ENCODE measurements around the gene CTNNA2. TPM values are rescaled to one million over a fixed set of nuclear protein-coding genes. Genes with fewer than 3 reads are reported as not detected.

Gene CTNNA2
- total RNA-seq, 1 donor from 2014 or later: 2.9 TPM

DNA sequence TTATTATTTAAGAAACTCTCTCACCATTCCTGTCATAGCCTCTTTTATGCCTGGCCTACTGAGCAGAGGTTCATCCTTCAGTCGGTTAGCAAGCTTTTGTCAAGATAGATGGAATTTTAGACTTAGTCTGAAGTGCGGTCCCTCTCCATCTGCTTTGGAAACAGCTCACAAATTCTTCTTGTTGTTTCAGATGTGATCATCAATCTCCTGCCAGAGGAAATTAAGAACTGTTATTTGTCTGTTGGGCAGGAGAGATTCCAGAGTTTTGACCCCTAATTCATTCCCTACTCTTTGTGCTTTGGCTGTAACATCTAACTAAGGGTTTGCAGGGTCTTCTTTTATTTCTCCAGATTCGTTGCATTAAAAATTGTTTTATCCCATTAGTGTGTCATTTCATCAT, 735.3 kb downstream of the CTNNA2 start:
- no peak overlapping the region for H3K4me3 Mint-ChIP-seq
- H3K36me3 Mint-ChIP-seq (ENCODE audit: low read depth): no peaks in the 10 kb centered on the region
- no peak overlapping the region for H3K27ac Mint-ChIP-seq (ENCODE audit: unreplicated experiment)
- no peak for DNase-seq (ENCODE audit: low read depth, low spot score)
- no peaks in the 10 kb centered on the region for H3K9me3 Mint-ChIP-seq
- H3K4me1 Mint-ChIP-seq: peaks cover 15% of the 10 kb centered on the region
- TF ChIP-seq, protein P1, sequence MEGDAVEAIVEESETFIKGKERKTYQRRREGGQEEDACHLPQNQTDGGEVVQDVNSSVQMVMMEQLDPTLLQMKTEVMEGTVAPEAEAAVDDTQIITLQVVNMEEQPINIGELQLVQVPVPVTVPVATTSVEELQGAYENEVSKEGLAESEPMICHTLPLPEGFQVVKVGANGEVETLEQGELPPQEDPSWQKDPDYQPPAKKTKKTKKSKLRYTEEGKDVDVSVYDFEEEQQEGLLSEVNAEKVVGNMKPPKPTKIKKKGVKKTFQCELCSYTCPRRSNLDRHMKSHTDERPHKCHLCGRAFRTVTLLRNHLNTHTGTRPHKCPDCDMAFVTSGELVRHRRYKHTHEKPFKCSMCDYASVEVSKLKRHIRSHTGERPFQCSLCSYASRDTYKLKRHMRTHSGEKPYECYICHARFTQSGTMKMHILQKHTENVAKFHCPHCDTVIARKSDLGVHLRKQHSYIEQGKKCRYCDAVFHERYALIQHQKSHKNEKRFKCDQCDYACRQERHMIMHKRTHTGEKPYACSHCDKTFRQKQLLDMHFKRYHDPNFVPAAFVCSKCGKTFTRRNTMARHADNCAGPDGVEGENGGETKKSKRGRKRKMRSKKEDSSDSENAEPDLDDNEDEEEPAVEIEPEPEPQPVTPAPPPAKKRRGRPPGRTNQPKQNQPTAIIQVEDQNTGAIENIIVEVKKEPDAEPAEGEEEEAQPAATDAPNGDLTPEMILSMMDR (conservative IDR thresholded peaks at IDR 0.05): no peak
- H3K27me3 Mint-ChIP-seq (ENCODE audit: low read depth): no peaks in the 10 kb centered on the region

DNA sequence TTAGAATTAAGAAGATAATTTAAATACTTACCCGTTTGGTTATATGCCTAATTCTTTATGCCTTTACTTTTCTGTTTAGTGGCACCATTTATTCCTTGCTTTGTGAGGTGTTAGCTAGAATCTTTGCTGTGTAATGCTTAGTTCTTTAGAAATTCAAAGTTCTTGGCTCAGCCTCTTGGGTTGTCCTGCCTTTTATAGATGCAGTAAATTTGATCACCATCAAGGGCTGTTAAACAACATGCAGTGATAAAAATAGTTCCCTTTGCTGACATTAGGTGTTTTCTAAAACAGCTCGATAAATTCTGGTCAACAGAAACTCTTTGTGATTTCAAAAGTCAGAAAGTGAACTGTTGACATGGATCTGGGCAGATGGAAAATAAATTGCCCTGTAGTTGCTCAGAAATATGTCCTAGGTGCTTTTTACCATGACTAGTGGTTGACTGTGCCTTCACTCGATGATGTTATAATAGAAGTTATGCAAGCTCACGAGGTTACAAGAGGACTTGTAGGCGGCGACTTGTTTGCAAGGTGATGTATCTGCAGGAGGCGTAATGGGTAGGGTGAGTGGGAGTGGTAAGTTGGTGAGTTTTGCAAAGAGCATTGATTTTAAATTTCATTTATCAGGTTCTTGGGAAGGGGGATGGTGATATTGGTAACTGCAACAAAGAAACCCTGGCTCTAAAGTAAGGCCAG, 739.6 kb downstream of the CTNNA2 start:
- Mint-ChIP-seq H3K27ac (ENCODE audit: unreplicated experiment) (no peak overlapping the region), H3K4me1 (peaks cover 20% of the 10 kb centered on the region), H3K36me3 (ENCODE audit: low read depth) (no peaks in the 10 kb centered on the region), H3K4me3 (no peak overlapping the region), H3K9me3 (no peaks in the 10 kb centered on the region), H3K27me3 (ENCODE audit: low read depth) (no peaks in the 10 kb centered on the region)
- no peak for DNase-seq (ENCODE audit: low read depth, low spot score)
- TF ChIP-seq, protein P1 (conservative IDR thresholded peaks at IDR 0.05): no peak

DNA sequence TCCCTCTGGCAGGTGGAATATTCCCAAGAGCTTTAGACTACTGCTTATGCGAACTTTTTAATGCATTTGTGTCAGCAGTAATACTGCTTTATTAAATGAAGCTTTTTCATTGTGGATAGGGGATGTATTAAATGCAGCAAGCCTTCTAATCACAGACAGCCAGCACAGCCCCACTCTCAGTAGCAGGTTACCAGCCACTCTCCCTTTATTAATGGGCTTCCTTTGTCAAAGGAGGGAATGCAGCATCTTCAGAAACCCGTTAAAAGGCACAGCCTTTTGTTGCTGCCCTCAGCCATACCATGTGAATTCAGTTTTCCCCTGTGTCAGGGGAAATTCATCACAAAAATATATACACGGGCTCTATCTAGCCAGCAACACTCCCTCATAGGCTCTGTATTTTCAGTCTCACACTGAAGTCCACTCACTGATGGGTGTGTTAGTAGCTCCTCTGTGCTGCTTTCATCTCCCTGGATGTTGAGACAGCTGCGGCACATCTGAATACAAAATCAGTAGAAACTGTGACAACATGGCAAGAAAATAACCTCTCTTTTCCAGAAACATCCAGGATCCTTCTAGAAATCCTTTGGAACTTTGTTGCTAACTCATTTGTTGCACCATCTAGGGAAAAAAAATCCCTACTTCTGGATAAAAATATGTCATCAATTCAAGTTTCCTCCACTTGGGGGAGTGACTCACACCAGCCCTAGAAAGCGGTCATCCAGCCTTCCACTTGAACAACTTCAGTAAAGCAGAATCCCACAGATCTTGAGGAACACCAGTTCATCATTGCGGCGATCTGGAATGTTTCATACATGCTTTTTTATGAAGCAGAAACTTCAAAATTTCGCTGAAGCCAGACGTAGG, 743.3 kb downstream of the CTNNA2 start:
- TF ChIP-seq, protein P1 (conservative IDR thresholded peaks at IDR 0.05): peak; percentile 58
- Mint-ChIP-seq H3K36me3 (ENCODE audit: low read depth) (no peaks in the 10 kb centered on the region), H3K27ac (ENCODE audit: unreplicated experiment) (no peak overlapping the region), H3K27me3 (ENCODE audit: low read depth) (no peaks in the 10 kb centered on the region), H3K4me1 (peaks cover 23% of the 10 kb centered on the region), H3K9me3 (no peaks in the 10 kb centered on the region), H3K4me3 (no peak overlapping the region)
- DNase-seq (ENCODE audit: low read depth, low spot score): no peak

DNA sequence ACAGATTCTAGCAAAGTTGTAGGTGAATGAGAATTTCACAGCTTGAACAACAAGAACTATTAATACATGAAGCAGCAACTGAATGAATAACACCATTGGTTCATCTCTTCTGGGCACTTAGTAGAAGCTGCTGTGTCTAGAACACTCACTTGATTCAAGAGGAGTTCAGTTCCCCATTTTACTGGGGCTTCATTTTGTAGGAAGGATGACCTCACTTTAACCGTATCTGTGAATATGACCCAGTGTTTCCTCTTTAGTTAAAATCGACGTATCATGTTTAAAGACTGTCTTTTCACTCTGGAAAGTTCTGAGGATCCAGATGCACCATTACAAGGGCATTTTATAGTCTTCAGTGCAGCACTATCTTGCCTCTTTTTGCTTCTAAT, 743.9 kb downstream of the CTNNA2 start:
- no peak for DNase-seq (ENCODE audit: low read depth, low spot score)
- Mint-ChIP-seq H3K36me3 (ENCODE audit: low read depth) (no peaks in the 10 kb centered on the region), H3K4me3 (no peak overlapping the region), H3K27ac (ENCODE audit: unreplicated experiment) (no peak overlapping the region), H3K9me3 (no peaks in the 10 kb centered on the region), H3K27me3 (ENCODE audit: low read depth) (no peaks in the 10 kb centered on the region), H3K4me1 (peaks cover 23% of the 10 kb centered on the region)
- TF ChIP-seq, protein P1 (conservative IDR thresholded peaks at IDR 0.05): no peak

DNA sequence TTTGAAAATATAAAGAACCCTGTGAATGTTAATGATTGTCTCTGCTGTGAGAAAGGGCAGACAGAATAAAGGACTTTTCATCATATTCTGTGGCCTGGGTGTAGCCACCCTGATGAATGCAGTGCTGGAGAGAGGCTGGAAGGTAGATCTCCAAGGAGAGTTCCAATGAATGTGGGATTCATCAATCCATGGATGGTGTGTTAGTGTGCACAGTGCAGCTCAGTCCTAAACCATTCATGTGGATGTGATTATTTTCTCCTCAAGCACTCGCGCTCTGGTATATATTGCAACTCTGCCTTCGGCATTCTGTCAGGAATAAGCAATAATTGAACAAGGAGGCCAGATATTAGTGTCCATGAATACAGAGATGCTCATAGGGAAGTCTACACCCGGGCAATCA, 744.6 kb downstream of the CTNNA2 start:
- no peak overlapping the region for H3K4me3 Mint-ChIP-seq
- H3K4me1 Mint-ChIP-seq: peaks cover 23% of the 10 kb centered on the region
- no peak overlapping the region for H3K27ac Mint-ChIP-seq (ENCODE audit: unreplicated experiment)
- H3K9me3 Mint-ChIP-seq: no peaks in the 10 kb centered on the region
- H3K27me3 Mint-ChIP-seq (ENCODE audit: low read depth): no peaks in the 10 kb centered on the region
- TF ChIP-seq, protein P1 (conservative IDR thresholded peaks at IDR 0.05): no peak
- no peak for DNase-seq (ENCODE audit: low read depth, low spot score)
- no peaks in the 10 kb centered on the region for H3K36me3 Mint-ChIP-seq (ENCODE audit: low read depth)
